HG03571 (cell line): ENCODE measurements around the gene AK9.

ENCODE experiments used
- ATAC-seq: cut with Tn5 transposase; IDR thresholded peaks from one replicate; pipeline ENCODE4 v1.9.1; 2021; ENCODE audit not compliant: unreplicated experiment

Gene AK9

DNA sequence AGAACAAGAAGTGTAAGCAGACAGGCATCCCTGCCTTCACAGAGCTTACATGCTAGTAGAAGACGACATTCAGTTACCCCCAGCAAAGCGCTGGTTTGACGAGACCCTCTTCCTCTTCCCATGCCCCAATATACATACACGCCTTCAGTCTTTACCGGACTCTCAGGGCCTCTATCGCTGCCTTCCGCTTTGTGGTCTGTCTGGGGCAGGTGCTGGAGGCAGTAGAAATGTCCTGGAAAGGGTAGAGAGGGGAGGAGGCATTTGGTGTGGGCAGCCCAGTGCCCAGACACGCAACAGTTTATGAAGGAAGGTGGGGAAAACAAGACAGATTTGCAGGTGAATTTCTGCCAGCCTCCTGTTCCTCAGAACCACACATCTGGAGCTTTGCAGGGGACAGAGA lies 244.5 kb downstream of the AK9 start:
- ATAC-seq = no peak

- ATAC-seq = no peak
These were observed 244.9 kb downstream of the AK9 start for GRCh38 chr6:109446072-109446471.

GRCh38 chr6:109445382-109445781 lies 245.6 kb downstream of the AK9 start:
- no peak for ATAC-seq

GRCh38 chr6:109443425-109443950 lies 247.5 kb downstream of the AK9 start:
- no peak for ATAC-seq
